Measurements from ENCODE around the gene APLP2.

DNA sequence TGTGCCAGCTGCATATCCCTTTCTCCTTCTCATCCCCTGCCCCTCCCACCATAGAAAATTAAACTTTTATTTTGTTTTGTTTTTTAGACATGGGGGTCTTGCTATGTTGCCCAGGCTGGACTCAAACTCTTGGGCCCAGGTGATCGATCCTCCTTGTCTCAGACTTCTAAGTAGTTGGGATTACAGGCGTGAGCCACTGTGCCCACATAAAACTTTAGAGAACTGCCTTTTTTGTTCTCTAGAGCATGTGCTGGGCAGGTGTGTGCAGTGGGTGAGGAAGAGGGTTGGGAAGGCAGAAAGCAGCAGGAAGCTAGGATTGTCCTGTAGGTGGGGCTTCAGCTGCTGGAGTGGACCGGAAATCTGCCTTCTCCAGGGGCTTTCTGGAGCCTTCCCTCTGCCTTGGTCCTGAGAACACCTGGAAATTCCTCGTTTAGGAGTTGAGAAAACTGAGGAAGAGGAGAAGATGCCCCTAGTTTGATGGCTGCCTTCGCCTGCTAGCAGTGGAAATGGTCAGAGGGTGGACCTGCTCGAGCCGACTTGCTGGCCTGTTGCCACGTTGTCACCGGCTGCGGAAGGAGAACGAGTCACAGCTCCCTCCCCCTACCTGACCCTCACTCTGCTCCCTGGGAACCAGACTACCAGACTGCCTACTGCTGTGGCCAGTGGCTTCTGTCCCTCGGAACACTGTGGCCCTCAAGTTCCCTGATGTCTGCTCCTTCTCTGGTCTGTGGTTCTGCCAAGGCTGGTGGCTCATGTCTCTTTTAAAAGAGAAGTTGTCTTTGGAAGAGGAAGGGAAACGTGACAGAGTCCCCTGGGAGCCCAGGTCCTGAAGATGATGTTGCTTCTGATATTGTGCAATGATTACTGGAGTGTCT, 93.9 kb downstream of the APLP2 start:
- TF ChIP-seq SUZ12 (IDR thresholded peaks at IDR 0.05; ENCODE audit: extremely low read depth, insufficient read depth, insufficient read length), result no peak
- TF ChIP-seq YY1 (IDR thresholded peaks at IDR 0.05; ENCODE audit: insufficient read depth, insufficient read length), result no peak
- no peak for TF ChIP-seq ZNF274 (IDR thresholded peaks at IDR 0.05; ENCODE audit: low read depth, low read length)
